ENCODE data around the gene TAF12. TPM values are rescaled to one million over a fixed set of nuclear protein-coding genes. Genes with fewer than 3 reads are reported as not detected.
A peak's percentile ranks its signal among the peaks of the same experiment; 100 is the strongest.

TAF12 gene
- total and polyA plus RNA-seq, 2 of the 4 experiments (the other 2 are of a cell fraction), result 28.8 to 31.7 TPM

DNA sequence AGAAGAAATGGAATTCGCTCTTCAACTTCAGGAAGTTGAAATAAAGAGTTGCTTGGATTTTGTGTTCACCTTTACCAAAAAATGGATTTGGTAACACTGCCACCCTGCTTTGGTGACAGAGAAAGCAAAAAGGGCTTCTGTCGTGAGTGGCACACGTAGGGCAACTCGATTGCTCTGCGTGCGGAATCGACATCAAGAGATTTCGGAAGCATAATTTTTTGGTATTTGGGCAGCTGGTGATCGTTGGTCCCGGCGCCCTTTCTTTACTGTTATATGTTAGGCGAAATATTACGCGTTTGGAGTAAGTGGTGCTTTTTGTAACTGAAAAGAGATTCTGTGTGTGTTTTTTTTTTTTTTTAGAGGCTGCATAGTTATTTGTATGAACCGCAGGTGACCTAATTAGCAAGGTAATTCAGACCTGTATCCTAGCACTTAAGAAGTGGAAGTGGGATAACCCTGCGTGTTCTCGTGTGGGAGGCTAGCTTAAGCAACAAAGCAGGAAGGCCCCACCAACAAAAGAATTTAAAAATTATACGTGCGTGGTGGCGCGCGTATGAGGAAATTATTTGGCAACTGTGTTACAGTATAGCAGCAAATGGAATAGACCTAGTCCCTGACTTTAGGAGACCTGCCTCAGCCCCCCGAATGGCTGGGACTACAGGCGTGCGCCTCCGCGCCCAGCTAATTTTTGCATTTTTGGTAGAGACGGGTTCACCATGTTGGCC lies 5.8 kb upstream of the TAF12 start, which contains the start of gene RNU11 (continued):
- TF ChIP-seq, protein P1, sequence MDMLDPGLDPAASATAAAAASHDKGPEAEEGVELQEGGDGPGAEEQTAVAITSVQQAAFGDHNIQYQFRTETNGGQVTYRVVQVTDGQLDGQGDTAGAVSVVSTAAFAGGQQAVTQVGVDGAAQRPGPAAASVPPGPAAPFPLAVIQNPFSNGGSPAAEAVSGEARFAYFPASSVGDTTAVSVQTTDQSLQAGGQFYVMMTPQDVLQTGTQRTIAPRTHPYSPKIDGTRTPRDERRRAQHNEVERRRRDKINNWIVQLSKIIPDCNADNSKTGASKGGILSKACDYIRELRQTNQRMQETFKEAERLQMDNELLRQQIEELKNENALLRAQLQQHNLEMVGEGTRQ (IDR thresholded peaks at IDR 0.05; ENCODE audit: low read depth, low read length), result peak; percentile 48; the same call in 1 of the 2 replicates

DNA sequence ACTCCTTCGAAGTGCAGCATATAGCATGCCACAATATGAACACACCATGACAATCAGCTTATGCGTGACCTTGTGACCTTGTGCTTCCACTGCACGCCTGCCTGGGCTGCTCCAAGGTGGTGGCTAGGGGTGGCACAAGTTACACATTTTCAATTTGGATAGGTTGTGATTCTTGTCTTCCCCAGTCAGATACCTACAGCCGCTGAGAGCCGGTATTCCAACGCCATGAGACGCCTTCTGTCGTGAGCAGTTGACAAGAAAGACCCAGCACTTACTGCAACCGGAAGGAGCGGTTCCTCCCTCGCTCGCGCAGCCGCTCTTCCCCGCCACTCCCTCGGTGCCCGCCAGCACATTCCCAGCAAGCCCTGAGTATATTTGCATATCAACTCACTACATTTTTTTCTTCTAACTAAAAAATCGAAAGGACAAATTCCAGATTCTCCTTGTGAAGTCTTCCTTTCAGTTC lies 5.2 kb upstream of the TAF12 start:
- in situ Hi-C loops (cut with MboI; ENCODE audit: low sequenced_read_pairs), result no loop called here
- peak overlapping the region; percentile 97 for H2BK5ac ChIP-seq (ENCODE audit: low read depth, low read length, poor library complexity, severe bottlenecking)
- H3K79me1 ChIP-seq (ENCODE audit: low read depth in 1 of 2, low read length in 2 of 2), result peaks cover 11 to 13% of the 10 kb centered on the region in 2 experiments; a peak in 3 of 4 replicates
- intact Hi-C loops (cut with micrococcal nuclease), result loop anchor here (1.0 to 10.0 kb wide), 5 partner anchors 21 to 547 kb away; partner anchors contain the start of genes GMEB1 and YTHDF2
- H3K14ac ChIP-seq (replicated peaks; ENCODE audit: low read depth, low read length), result peak overlapping the region; percentile 95
- CTCF ChIA-PET, result interaction anchor here (0.6 to 1.2 kb wide), 2 partner anchors 229 to 281 kb away, joined by 5 to 9 read pairs; no protein-coding TSS in a partner anchor
- H3K9me3 ChIP-seq (ENCODE audit: control insufficient read depth, insufficient read depth, low read length), result no peaks in the 10 kb centered on the region
- peak overlapping the region; percentile 58 for H3K18ac ChIP-seq (ENCODE audit: low read depth, low read length)
- peak overlapping the region; percentile 72 for H4K5ac ChIP-seq (ENCODE audit: low read depth, low read length)
- H4K91ac ChIP-seq (ENCODE audit: insufficient read depth, low read depth, low read length), result peak overlapping the region; percentile 88
- DNase-seq (peak; percentile 92), ATAC-seq (ENCODE audit: low read depth) (peak; percentile 80)
- H2BK120ac ChIP-seq (ENCODE audit: low read depth, low read length), result peak overlapping the region; percentile 96
- 1% methylated on average over 14 of the region's 18 CpGs; no CpG with 5 or more reads in 1 of the 2 experiments for WGBS, 2 experiments (ENCODE audit: extremely low coverage in 2 of 2, insufficient read length in 1 of 2)
- no TSS peak for BruUV-seq (replicated peaks)
- no peak for TF ChIP-seq MAZ (IDR thresholded peaks at IDR 0.05; ENCODE audit: borderline replicate concordance, low read depth, low read length)
- TF ChIP-seq, protein P1 (IDR thresholded peaks at IDR 0.05; ENCODE audit: low read depth, low read length), result no peak
- TF ChIP-seq BHLHE40 (IDR thresholded peaks at IDR 0.05; ENCODE audit: low read depth, low read length), result no peak
- TF ChIP-seq, protein P2, sequence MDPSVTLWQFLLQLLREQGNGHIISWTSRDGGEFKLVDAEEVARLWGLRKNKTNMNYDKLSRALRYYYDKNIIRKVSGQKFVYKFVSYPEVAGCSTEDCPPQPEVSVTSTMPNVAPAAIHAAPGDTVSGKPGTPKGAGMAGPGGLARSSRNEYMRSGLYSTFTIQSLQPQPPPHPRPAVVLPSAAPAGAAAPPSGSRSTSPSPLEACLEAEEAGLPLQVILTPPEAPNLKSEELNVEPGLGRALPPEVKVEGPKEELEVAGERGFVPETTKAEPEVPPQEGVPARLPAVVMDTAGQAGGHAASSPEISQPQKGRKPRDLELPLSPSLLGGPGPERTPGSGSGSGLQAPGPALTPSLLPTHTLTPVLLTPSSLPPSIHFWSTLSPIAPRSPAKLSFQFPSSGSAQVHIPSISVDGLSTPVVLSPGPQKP (IDR thresholded peaks at IDR 0.05; ENCODE audit: borderline replicate concordance, low read depth, low read length), result no peak
- TF ChIP-seq CHD1 (IDR thresholded peaks at IDR 0.05; ENCODE audit: low read depth, low read length), result no peak
- TF ChIP-seq RAD21 (IDR thresholded peaks at IDR 0.05; ENCODE audit: low read length), result no peak
- TF ChIP-seq POLR2A (IDR thresholded peaks at IDR 0.05; ENCODE audit: low read depth, low read length), result no peak
- H2BK20ac ChIP-seq (ENCODE audit: low read depth, low read length), result peak overlapping the region; percentile 93
- peak overlapping the region; percentile 76 for H2AK9ac ChIP-seq (replicated peaks; ENCODE audit: low read depth, low read length, poor library complexity)
- peaks cover 4% of the 10 kb centered on the region; the same call in 1 of the 2 replicates for H4K20me1 ChIP-seq (ENCODE audit: insufficient read depth, low read length)
- POLR2A ChIA-PET (ENCODE audit: unreplicated experiment), result interaction anchor here (0.7 to 1.4 kb wide), 7 partner anchors 20 to 554 kb away, joined by 3 to 6 read pairs (median 3); partner anchors contain the start of genes GMEB1 and YTHDF2
- peak overlapping the region; percentile 95 for H3K4ac ChIP-seq (ENCODE audit: low read depth, low read length)
- H2AFZ ChIP-seq (replicated peaks; ENCODE audit: low read length, poor library complexity), result peak overlapping the region; percentile 88
- peak overlapping the region; percentile 82 to 93 for H4K8ac ChIP-seq (ENCODE audit: low read depth in 2 of 2, low read length in 2 of 2)
- H3K4me3 ChIP-seq (ENCODE audit: insufficient read depth, low read depth, low read length), result peak overlapping the region; percentile 28
- no peaks in the 10 kb centered on the region for H3K36me3 ChIP-seq (ENCODE audit: control insufficient read depth, insufficient read depth, low read length)
- H3K4me2 ChIP-seq (ENCODE audit: low read depth, low read length), result peak overlapping the region; percentile 79
- H3K56ac ChIP-seq (ENCODE audit: extremely low read depth, insufficient read depth, low read length), result peak overlapping the region; percentile 99
- peak overlapping the region; percentile 79 for H3K27ac ChIP-seq (ENCODE audit: insufficient read depth, low read length)
- peak overlapping the region; percentile 81; the same call in 2 of the 3 replicates for H2BK15ac ChIP-seq (ENCODE audit: low read depth, low read length)
- peak overlapping the region; percentile 86 for H3K23ac ChIP-seq (ENCODE audit: low read depth, low read length)
- dilution Hi-C loops (cut with HindIII; ENCODE audit: low sequenced_read_pairs, unreplicated experiment), result no loop called here
- H3K9ac ChIP-seq (ENCODE audit: low read depth, low read length), result peak overlapping the region; percentile 71
- H2AK5ac ChIP-seq (ENCODE audit: low read depth, low read length), result peak overlapping the region; percentile 79
- peaks cover 1% of the 10 kb centered on the region for H3K4me1 ChIP-seq (ENCODE audit: control insufficient read depth, insufficient read depth, low read length)
- peaks cover 5% of the 10 kb centered on the region; the same call in 1 of the 2 replicates for H3K9me1 ChIP-seq (ENCODE audit: insufficient read depth, low read length)
- H3K27me3 ChIP-seq (ENCODE audit: control insufficient read depth, insufficient read depth, low read length), result no peaks in the 10 kb centered on the region

All from IMR-90 (cell line).